Transverse colon (tissue), 4 donors: Measurements from ENCODE around the gene SLC5A3.

Source experiments
- EP300 ChIP-seq: sonication (generic); formaldehyde crosslinking; IDR thresholded peaks from one replicate; pipeline ENCODE4 v1.6.1; 2017; ENCODE audit warnings: antibody characterized with exemption, low read depth
- POLR2A ChIP-seq: fragments of 450-650 bp; IDR thresholded peaks from one replicate; pipeline ENCODE4 v1.6.1; 2016; ENCODE audit warnings: antibody characterized with exemption, mild to moderate bottlenecking, moderate library complexity
- POLR2AphosphoS5 ChIP-seq, 3 donors: sonication (generic); formaldehyde crosslinking; IDR thresholded peaks; one replicate each; pipeline ENCODE4 v1.6.1; 2016; ENCODE audit warnings: antibody characterized with exemption in 3 of 3
- TF ChIP-seq, protein P1 (sequence below), 5 experiments: fragments of 200-600 bp in 3 of 5; fragments of 450-650 bp in 2 of 5; sonication (generic) in 3 of 5; IDR thresholded peaks; 1 replicate in 2 of 5; 2 replicates in 3 of 5; pipeline ENCODE4 v1.5.1; 2016 to 2017; ENCODE audit warnings: antibody characterized with exemption in 5 of 5, inconsistent platforms in 3 of 5, mild to moderate bottlenecking in 2 of 5, moderate library complexity in 1 of 5

GRCh38 chr21:34083357-34083756 is 10.0 kb downstream of the SLC5A3 start:
- TF ChIP-seq POLR2A (no peak), EP300 (no peak), POLR2AphosphoS5 (IDR thresholded peaks at IDR 0.05) (no peak)
- TF ChIP-seq, protein P1, sequence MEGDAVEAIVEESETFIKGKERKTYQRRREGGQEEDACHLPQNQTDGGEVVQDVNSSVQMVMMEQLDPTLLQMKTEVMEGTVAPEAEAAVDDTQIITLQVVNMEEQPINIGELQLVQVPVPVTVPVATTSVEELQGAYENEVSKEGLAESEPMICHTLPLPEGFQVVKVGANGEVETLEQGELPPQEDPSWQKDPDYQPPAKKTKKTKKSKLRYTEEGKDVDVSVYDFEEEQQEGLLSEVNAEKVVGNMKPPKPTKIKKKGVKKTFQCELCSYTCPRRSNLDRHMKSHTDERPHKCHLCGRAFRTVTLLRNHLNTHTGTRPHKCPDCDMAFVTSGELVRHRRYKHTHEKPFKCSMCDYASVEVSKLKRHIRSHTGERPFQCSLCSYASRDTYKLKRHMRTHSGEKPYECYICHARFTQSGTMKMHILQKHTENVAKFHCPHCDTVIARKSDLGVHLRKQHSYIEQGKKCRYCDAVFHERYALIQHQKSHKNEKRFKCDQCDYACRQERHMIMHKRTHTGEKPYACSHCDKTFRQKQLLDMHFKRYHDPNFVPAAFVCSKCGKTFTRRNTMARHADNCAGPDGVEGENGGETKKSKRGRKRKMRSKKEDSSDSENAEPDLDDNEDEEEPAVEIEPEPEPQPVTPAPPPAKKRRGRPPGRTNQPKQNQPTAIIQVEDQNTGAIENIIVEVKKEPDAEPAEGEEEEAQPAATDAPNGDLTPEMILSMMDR (IDR thresholded peaks at IDR 0.05) = no peak
